Subcutaneous abdominal adipose tissue (tissue), 5 donors: ENCODE results near the gene FZD10.

Source experiments
- H3K27ac ChIP-seq: one replicate; pipeline ENCODE4 v1.7.0; 2013; ENCODE audit warnings: low read depth, mild to moderate bottlenecking, inconsistent platforms, low read length, moderate library complexity
- H3K27me3 ChIP-seq, 5 donors: one replicate each; pipeline ENCODE4 v1.7.0; 2013; ENCODE audit warnings: low read length in 5 of 5, inconsistent platforms in 1 of 5; ENCODE audit not compliant: control insufficient read depth in 5 of 5, insufficient read depth in 4 of 5
- H3K36me3 ChIP-seq, 5 donors: one replicate each; pipeline ENCODE4 v1.7.0; 2013; ENCODE audit warnings: low read length in 5 of 5; ENCODE audit not compliant: control insufficient read depth in 5 of 5, insufficient read depth in 5 of 5
- H3K4me1 ChIP-seq, 5 donors: one replicate each; pipeline ENCODE4 v1.7.0; 2013; ENCODE audit warnings: low read length in 5 of 5, mild to moderate bottlenecking in 3 of 5, moderate library complexity in 1 of 5; ENCODE audit not compliant: control insufficient read depth in 5 of 5, insufficient read depth in 5 of 5
- H3K4me3 ChIP-seq, 5 donors: one replicate each; pipeline ENCODE4 v1.7.0; 2013; ENCODE audit warnings: low read length in 5 of 5, low read depth in 1 of 5
- H3K9ac ChIP-seq, 5 donors: one replicate each; pipeline ENCODE4 v1.7.0; 2013; ENCODE audit warnings: low read length in 5 of 5, mild to moderate bottlenecking in 4 of 5, moderate library complexity in 3 of 5
- H3K9me3 ChIP-seq, 5 donors: one replicate each; pipeline ENCODE4 v1.7.0; 2013; ENCODE audit warnings: low read length in 5 of 5; ENCODE audit not compliant: control insufficient read depth in 5 of 5
- donor health status: healthy.
- donor health status: healthy.
- donor health status: healthy.
- donor health status: healthy.
- donor health status: healthy.

Gene FZD10

DNA sequence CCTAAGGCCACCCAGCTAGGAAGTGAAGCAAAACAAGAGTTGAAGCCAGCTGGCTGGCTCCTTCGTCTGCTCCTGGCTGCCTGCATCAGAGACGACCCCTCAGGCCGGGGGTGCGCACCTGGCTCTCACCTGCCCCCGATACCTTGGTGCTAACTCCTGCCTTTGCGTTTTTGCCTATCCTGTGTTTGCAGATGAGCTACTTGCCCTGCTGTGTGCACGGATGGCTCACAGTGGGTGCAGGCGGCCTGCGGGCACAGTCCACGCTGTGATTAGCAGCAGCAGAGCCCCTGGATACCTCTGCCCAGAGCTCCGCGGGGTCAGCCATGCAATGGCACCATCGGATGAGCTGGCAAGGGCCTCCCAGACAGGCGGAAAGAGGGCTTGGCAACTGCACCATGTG is 31.2 kb upstream of the FZD10 start:
- Histone ChIP-seq H3K27ac (no peak overlapping the region), H3K36me3 (no peaks in the 10 kb centered on the region), H3K9ac (no peak overlapping the region), H3K9me3 (peaks cover 0 to 7% (median 5%) of the 10 kb centered on the region in 5 donors), H3K27me3 (peaks cover 6 to 35% (median 14%) of the 10 kb centered on the region in 5 donors), H3K4me1 (peaks cover 5 to 32% (median 16%) of the 10 kb centered on the region in 5 donors), H3K4me3 (no peak overlapping the region)

DNA sequence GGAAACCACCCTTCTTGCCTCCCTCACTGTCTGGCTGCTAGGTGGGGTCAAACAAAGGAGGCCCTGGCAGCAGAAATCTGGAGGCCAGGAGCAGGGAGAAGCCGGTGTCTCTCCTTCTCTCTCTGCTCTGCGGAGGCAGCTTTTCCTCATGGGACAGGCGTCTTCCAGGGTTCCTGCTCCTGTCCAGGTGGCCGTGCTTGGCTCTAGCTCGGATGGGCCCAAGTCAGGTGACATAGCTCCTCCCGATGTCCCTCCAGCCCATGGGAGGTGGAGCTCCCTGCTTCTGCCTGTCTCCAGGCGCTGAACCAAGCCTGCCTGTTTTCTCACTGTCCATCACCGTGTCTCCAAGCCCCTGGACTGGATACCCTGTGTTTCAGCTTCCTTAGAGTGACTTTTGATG is 30.5 kb upstream of the FZD10 start:
- H3K4me3 ChIP-seq = no peak overlapping the region

DNA sequence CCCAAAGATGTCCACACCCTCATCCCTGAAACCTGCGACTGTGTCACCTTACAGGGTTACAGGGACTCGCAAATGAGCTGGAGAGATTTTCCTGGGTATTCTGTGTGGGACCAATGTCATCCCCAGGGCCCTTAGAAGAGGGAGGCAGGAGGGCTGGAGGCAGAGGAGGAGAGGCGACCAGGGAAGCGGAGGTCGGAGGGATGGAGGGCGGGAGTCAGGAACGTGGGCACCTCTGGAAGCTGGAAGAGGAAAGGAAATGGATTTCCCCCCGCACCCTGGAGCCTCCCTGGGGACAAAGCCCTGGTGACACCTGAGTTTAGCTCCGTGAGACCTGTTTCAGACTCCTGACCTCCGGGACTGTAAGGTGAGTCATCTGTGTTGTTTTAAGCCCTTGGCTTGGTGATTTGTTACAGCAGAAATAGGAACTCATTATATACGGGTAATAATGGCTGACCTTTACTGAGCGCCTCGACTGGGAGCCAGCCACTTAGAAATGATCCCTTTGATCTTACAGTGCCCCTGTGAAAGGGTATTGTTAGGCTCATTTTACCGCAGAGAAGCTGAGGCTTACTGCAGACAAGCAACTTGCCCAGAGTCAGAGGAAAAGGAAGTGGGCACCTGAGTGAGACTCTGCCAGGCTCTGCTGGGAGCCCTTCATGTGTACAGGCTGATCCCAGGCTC is 29.3 kb upstream of the FZD10 start:
- Histone ChIP-seq H3K9me3 (peaks cover 0 to 7% (median 5%) of the 10 kb centered on the region in 5 donors), H3K9ac (no peak overlapping the region), H3K4me1 (peaks cover 2 to 13% (median 5%) of the 10 kb centered on the region in 5 donors), H3K4me3 (no peak overlapping the region), H3K36me3 (no peaks in the 10 kb centered on the region), H3K27me3 (peaks cover 6 to 34% (median 13%) of the 10 kb centered on the region in 5 donors), H3K27ac (no peak overlapping the region)

More for the DNA sequence above, 30.5 kb upstream of the FZD10 start:
- Histone ChIP-seq H3K4me1 (peaks cover 5 to 25% (median 13%) of the 10 kb centered on the region in 5 donors), H3K36me3 (no peaks in the 10 kb centered on the region), H3K27me3 (peaks cover 6 to 35% (median 14%) of the 10 kb centered on the region in 5 donors), H3K9me3 (peaks cover 0 to 7% (median 5%) of the 10 kb centered on the region in 5 donors), H3K9ac (no peak overlapping the region), H3K27ac (no peak overlapping the region)

DNA sequence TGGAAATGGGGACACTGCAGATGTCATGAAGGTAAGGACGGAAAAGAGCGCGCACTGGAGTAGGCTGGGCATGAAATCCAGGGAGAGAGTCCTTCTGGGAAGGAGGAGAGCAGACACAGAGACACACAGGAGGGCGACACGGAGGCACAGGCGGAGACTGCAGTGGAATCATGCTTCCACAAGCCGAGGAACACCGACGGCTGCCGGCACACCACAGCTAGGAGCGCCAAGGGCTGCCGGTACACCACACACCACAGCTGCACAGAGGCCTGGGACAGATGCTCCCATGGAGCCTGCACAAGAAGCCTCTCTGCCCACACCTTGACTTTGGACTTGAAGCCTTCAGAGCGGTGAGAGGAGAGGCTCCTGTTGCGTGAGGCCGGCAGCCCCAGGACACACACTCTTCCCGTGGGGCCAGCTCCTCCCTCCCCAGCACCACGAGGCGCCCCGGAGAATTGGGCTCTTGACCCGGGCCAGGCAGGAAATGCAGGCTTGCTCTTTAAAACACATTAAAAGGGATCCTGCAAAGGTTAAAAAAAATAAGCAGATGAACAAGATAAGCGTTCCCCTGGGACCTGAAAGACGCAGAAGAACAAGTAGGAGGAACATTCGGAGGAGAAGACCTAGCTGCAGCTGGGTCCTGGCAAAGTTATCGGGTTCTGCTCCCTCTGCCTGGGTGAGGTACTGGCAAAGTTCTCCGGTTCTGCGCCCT is 28.3 kb upstream of the FZD10 start:
- H3K9me3 ChIP-seq = peaks cover 0 to 5% (median 3%) of the 10 kb centered on the region in 5 donors
- peaks cover 6 to 24% (median 13%) of the 10 kb centered on the region in 5 donors for H3K27me3 ChIP-seq
- no peak overlapping the region for H3K9ac ChIP-seq
- H3K4me1 ChIP-seq = peaks cover 0 to 8% (median 0%) of the 10 kb centered on the region in 5 donors
- no peaks in the 10 kb centered on the region for H3K36me3 ChIP-seq
- H3K27ac ChIP-seq = no peak overlapping the region
- H3K4me3 ChIP-seq = no peak overlapping the region

DNA sequence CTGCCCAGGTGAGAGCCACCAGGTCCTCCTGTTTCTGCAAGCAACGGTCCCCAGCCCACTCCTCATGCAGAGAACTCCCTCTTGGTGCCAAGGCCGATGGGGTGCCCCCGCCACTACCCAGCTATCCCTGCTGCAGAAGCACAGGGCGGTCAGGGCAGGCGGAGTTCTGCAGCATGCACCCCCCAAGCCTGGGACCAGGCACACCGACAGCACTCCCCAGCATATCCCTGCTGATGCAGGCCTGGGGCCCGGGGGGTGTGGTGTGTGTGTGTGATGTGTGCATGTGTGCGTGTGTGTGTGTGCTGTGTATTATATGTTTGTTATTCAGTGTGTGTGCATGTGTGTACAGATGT is 27.7 kb upstream of the FZD10 start:
- H3K9me3 ChIP-seq = no peaks in the 10 kb centered on the region
- no peak overlapping the region for H3K4me3 ChIP-seq
- H3K27me3 ChIP-seq = peaks cover 6 to 22% (median 13%) of the 10 kb centered on the region in 5 donors
- no peak overlapping the region for H3K27ac ChIP-seq
- no peaks in the 10 kb centered on the region for H3K36me3 ChIP-seq
- H3K4me1 ChIP-seq = peaks cover 0 to 8% (median 0%) of the 10 kb centered on the region in 5 donors
- H3K9ac ChIP-seq = no peak overlapping the region

DNA sequence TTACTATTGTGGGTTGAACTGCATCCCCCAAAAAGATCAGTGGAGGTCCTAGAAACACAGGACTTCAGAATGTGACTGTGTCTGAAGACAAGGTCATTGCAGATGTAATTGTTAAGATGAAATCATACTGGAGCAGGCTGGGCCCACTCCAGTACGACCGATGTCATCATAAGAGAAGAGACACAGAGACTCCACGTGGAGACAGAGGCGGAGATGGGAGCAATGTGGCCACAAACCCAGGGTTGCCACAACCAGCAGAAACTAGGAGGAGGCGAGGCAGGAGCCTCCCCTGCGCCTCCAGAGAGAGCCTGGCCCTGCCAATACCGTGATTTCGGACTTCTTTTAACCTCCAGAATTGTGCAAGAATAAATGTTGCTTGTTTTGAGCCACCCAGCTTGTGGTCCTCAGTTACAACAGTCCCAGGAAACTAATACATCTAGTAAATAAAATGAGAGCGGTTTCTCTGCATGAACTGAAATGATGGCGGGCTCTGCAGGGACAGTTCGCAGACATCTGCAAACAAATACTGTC is 25.7 kb upstream of the FZD10 start:
- no peak overlapping the region for H3K9ac ChIP-seq
- no peak overlapping the region for H3K4me3 ChIP-seq
- no peaks in the 10 kb centered on the region for H3K4me1 ChIP-seq
- H3K27ac ChIP-seq = no peak overlapping the region
- peaks cover 6 to 21% (median 13%) of the 10 kb centered on the region in 5 donors for H3K27me3 ChIP-seq
- no peaks in the 10 kb centered on the region for H3K9me3 ChIP-seq
- H3K36me3 ChIP-seq = no peaks in the 10 kb centered on the region

DNA sequence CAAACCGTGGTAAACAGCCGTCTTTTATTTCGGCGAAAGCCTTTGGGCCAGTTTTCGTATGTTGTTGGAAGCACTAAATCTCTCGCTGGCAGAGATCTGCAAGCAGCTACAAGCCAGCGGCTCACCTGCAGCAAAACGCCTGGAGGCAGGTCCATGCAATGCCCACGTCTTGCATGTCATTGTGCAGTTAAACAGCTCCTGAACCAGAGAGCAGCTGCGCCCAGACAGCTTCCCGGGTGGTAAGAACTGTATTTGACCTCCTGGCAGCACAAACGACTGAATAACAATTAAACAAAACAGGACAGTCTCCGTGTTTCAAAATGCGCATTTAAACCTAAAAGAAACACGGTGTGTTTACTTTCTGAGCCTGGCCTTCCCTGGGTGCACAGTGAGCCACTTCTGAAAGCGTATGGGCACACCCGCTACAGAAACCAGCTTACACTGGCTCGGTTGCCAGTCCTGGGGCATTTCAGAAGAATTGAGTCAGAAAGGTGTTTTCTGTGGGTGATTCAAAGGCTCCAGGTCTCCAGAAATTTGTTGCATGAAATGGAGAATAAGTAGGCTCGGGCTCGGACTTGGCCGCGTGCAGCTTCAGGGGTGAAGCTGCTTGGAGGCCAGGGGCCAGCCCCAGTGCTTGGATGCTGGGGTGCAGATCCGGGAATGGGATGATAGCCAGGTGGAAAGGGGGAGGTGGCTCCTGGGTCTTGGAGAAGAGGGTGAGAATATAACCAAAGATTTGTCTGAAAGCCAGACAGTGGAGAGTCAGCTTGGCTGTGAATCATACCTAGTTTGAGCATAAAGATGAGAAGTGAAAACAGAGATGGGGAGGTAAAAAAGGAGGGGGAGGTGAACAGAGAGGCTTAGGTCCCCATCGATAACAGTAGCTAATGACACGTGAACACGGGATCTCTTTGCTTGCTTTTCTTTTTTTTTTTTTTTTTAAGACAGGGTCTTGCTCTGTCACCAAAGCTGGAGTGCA is 24.9 kb upstream of the FZD10 start:
- no peak overlapping the region for H3K27ac ChIP-seq
- no peaks in the 10 kb centered on the region for H3K9me3 ChIP-seq
- peaks cover 10 to 19% (median 16%) of the 10 kb centered on the region in 5 donors for H3K27me3 ChIP-seq

DNA sequence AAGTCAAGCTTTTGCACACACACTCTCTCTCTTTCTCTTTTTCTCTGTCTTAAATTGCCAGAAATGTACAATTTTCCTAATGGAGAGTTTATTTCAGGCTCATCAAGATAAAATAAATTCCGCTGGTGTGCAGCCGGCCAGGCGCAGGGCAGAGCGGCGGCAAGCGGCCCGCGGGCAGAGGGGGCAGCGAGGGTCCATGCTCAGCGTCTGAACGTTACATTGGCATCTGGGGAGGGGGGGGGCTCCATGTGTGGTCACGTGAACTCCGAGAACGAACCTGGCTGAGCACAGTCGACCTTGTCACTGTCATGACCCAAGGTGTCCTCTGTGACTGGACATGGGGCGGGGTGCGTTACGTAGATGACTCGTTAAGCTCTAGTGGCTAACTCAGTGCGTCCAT is 23.8 kb upstream of the FZD10 start:
- Histone ChIP-seq H3K9me3 (no peaks in the 10 kb centered on the region), H3K27me3 (peaks cover 5 to 15% (median 12%) of the 10 kb centered on the region in 5 donors), H3K36me3 (no peaks in the 10 kb centered on the region), H3K4me1 (no peaks in the 10 kb centered on the region), H3K9ac (no peak overlapping the region), H3K27ac (no peak overlapping the region), H3K4me3 (no peak overlapping the region)

More for the DNA sequence above, 24.9 kb upstream of the FZD10 start:
- no peaks in the 10 kb centered on the region for H3K4me1 ChIP-seq
- no peak overlapping the region for H3K9ac ChIP-seq
- H3K36me3 ChIP-seq = no peaks in the 10 kb centered on the region
- no peak overlapping the region for H3K4me3 ChIP-seq

DNA sequence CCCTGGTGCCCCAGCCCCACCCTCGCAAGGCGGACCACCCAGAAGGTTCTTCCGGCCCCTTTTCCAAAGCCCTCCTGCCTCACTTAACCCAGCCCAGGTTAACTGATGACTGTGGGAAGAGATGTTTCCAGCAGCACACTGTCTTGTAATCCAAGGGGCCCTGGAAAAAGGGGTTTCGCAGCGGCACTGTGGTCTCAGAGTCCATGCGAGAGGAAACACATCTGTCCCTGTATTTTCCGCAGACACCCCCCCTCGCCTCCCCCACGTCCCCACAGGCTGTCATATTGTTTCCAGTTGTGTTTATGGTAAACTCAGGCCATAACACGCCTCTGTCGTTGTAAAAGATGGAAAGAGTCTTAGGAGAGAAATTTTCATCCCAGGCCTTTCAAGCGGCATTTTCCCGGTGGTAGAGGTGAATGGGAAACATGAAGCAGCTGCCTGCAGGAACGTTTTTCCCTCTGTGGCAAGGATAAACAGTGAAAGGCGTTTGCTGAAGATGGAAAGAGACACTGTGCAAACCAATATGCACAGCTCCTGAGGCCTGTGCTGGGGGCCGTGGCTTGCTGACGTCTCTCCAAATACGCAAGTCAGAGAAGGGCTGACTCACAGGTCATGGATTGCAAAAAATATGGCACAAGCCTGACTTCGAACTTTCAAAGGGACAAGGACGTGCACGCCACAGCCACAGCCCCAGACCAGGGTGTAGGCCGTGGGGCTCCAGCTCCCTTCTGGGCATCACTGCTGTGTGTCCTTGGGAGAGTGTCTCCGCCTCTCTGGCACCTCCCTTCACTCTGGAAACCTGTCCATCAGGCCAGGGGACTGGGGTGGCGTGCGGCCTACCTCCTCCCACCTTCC is 22.5 kb upstream of the FZD10 start:
- Histone ChIP-seq H3K4me1 (no peaks in the 10 kb centered on the region), H3K27ac (no peak overlapping the region), H3K9me3 (no peaks in the 10 kb centered on the region), H3K9ac (no peak overlapping the region), H3K4me3 (no peak overlapping the region), H3K27me3 (peaks cover 2 to 9% (median 8%) of the 10 kb centered on the region in 5 donors), H3K36me3 (no peaks in the 10 kb centered on the region)
